Transverse colon (tissue), 4 donors: ENCODE results near the gene AACS.

Experiments used
- CTCF ChIP-seq, 5 experiments: fragments of 200-600 bp in 3 of 5; fragments of 450-650 bp in 2 of 5; sonication (generic) in 3 of 5; IDR thresholded peaks; 1 replicate in 2 of 5; 2 replicates in 3 of 5; pipeline ENCODE4 v1.5.1; 2016 to 2017; ENCODE audit warnings: antibody characterized with exemption in 5 of 5, inconsistent platforms in 3 of 5, mild to moderate bottlenecking in 2 of 5, moderate library complexity in 1 of 5
- EP300 ChIP-seq: sonication (generic); formaldehyde crosslinking; IDR thresholded peaks from one replicate; pipeline ENCODE4 v1.6.1; 2017; ENCODE audit warnings: antibody characterized with exemption, low read depth
- POLR2A ChIP-seq: fragments of 450-650 bp; IDR thresholded peaks from one replicate; pipeline ENCODE4 v1.6.1; 2016; ENCODE audit warnings: antibody characterized with exemption, mild to moderate bottlenecking, moderate library complexity
- POLR2AphosphoS5 ChIP-seq, 3 donors: sonication (generic); formaldehyde crosslinking; IDR thresholded peaks; one replicate each; pipeline ENCODE4 v1.6.1; 2016; ENCODE audit warnings: antibody characterized with exemption in 3 of 3

GRCh38 chr12:125081427-125081826 is 16.2 kb downstream of the AACS start:
- TF ChIP-seq CTCF (IDR thresholded peaks at IDR 0.05), result no peak
- no peak for TF ChIP-seq POLR2A
- no peak for TF ChIP-seq EP300
- TF ChIP-seq POLR2AphosphoS5 (IDR thresholded peaks at IDR 0.05), result no peak
